ENCODE results near the gene TMEM164. TPM values are rescaled to one million over a fixed set of nuclear protein-coding genes. Genes with fewer than 3 reads are reported as not detected.

Gene TMEM164
- total RNA-seq, 2 donors from 2014 or later = 18.0 to 20.2 TPM

DNA sequence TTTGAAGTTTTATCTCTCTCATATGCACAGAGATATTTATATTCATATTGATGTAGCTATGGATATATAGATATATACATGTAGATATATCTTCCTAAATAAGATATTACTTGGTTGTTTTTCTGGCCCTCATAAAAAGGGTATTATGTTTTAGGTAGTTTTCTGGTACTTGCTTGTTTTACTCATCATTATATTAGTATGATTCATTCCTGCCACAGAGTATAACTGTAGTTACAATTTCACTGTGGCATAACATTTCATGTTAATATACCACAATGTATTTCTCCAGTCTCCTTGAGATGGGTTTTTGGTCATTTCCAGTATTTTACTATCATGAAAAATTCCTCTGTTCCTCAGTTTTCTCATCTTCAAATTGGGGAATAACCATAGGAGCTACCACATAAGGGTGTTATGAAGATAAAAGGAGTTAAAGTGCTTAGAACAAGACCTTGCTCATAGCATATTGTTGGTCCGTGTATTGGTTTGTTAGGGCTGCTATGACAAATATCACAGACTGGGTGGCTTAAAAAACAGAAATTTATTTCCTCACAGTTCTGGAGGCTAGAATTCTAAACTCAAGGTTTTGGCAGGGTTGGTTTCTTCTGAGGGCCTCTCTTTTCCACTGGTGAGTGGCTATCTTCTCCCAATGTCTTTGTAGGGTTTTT lies 129.7 kb downstream of the TMEM164 start:
- Histone ChIP-seq H3K9me3 (no peaks in the 10 kb centered on the region), H3K4me1 (ENCODE audit: control insufficient read depth in 1 of 2, low read depth in 2 of 2) (peaks cover 0 to 8% of the 10 kb centered on the region in 2 donors), H3K27me3 (replicated peaks; ENCODE audit: insufficient read depth) (no peaks in the 10 kb centered on the region), H3K36me3 (no peaks in the 10 kb centered on the region), H3K4me3 (no peak overlapping the region), H3K27ac (no peak overlapping the region)
- ATAC-seq (ENCODE audit: insufficient number of reproducible peaks, low FRiP score, low read depth) (no peak), DNase-seq (ENCODE audit: low spot score) (no peak)
- TF ChIP-seq, protein P1, sequence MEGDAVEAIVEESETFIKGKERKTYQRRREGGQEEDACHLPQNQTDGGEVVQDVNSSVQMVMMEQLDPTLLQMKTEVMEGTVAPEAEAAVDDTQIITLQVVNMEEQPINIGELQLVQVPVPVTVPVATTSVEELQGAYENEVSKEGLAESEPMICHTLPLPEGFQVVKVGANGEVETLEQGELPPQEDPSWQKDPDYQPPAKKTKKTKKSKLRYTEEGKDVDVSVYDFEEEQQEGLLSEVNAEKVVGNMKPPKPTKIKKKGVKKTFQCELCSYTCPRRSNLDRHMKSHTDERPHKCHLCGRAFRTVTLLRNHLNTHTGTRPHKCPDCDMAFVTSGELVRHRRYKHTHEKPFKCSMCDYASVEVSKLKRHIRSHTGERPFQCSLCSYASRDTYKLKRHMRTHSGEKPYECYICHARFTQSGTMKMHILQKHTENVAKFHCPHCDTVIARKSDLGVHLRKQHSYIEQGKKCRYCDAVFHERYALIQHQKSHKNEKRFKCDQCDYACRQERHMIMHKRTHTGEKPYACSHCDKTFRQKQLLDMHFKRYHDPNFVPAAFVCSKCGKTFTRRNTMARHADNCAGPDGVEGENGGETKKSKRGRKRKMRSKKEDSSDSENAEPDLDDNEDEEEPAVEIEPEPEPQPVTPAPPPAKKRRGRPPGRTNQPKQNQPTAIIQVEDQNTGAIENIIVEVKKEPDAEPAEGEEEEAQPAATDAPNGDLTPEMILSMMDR (IDR thresholded peaks at IDR 0.05) = no peak

DNA sequence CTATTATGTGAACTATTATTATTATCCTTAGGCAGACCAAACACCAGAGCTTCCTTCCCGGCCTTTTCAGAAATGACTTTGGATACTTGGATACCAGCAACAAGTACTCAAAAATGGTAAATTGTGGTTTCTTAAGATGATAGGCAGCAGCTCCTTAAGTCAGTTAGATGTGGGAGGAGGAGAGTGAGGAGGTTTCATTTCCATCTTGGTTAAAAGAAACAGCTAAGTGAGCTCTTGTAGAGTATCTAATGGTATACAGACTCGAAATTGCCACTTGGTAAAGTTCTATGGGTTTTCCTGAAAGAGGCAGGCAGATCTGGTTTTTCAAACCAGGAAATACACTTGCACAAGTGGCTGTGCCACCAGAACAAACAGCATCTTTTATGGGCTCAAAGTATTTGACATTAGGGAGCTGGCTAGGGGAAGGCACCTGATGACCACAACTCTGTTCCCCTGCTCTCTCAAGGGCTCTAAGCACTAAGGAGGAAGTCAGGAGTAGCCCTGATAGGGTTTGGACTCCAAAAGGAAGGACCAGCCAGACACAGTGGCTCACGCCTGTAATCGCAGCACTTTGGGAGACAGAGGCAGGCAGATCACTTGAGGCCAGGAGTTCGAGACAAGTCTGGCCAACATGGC lies 130.9 kb downstream of the TMEM164 start:
- ATAC-seq (ENCODE audit: insufficient number of reproducible peaks, low FRiP score, low read depth) (no peak), DNase-seq (ENCODE audit: low spot score) (no peak)

DNA sequence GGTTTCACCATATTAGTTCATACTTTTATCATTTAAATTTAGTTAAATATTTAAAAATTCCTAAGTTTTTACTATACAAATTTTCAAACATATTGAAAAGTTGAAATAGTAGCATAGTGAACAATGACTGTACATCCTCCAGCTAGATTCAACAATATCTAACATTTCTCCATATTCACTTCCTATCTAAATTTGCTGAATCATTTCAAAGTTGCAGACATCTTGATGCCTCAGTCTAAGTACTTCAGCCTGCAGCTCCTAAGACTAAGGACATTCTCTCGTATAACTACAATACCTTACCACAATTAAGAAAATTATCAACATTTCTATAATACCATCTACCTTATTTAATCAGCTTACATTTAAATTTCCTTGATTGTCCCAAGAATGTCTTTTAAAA lies 132.7 kb downstream of the TMEM164 start:
- Histone ChIP-seq H3K27ac (no peak overlapping the region), H3K36me3 (no peaks in the 10 kb centered on the region), H3K9me3 (no peaks in the 10 kb centered on the region), H3K4me1 (ENCODE audit: control insufficient read depth in 1 of 2, low read depth in 2 of 2) (peaks cover 0 to 8% of the 10 kb centered on the region in 2 donors), H3K27me3 (replicated peaks; ENCODE audit: insufficient read depth) (no peaks in the 10 kb centered on the region), H3K4me3 (no peak overlapping the region)
- TF ChIP-seq, protein P1 (IDR thresholded peaks at IDR 0.05) = no peak
- DNase-seq (ENCODE audit: low spot score) = no peak
- no peak for ATAC-seq (ENCODE audit: insufficient number of reproducible peaks, low FRiP score, low read depth)

More for the DNA sequence above, 130.9 kb downstream of the TMEM164 start:
- H3K9me3 ChIP-seq = no peaks in the 10 kb centered on the region
- H3K4me3 ChIP-seq = no peak overlapping the region
- TF ChIP-seq, protein P1 (IDR thresholded peaks at IDR 0.05) = no peak
- H3K27me3 ChIP-seq (replicated peaks; ENCODE audit: insufficient read depth) = no peaks in the 10 kb centered on the region
- no peak overlapping the region for H3K27ac ChIP-seq
- peaks cover 0 to 8% of the 10 kb centered on the region in 2 donors for H3K4me1 ChIP-seq (ENCODE audit: control insufficient read depth in 1 of 2, low read depth in 2 of 2)
- H3K36me3 ChIP-seq = no peaks in the 10 kb centered on the region

DNA sequence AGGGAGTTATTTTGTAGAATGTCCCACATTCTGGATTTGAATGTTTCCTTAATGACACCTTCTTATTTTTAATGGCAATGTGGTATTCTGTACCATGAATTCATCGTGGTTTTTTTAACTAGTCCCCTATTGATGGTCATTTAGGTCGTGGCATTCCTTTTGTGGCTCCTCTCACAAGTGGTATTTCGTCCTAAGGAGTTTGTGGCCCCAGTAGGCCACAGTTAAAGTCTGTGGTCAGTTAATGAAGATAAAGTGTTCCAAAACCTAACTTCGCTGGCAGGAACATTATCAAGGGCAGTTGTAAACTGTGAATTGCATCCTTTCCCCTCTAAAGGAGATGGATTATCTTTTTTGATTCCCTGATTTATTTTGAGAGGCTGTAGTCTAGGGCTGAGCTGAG lies 133.2 kb downstream of the TMEM164 start:
- H3K27me3 ChIP-seq (replicated peaks; ENCODE audit: insufficient read depth) = no peaks in the 10 kb centered on the region

DNA sequence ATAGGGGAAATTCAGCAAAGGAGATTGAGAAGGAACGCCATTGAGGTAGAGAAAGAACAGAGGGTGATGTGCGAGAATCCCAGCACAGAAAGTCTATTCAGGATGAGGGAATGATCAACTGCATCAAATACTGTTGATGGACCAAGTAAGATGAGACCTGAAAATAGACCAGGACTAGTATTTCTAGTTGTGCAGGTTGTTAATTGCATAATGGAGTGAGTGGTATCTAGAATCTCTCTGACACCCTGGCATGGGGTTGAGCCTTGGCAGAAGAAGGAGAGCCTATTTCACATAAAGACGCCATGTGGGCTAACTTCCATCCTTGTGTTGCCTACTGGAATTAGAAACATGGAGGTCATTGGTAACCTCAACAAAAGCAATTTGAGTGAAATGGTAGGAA lies 135.6 kb downstream of the TMEM164 start:
- H3K4me3 ChIP-seq = no peak overlapping the region
- no peaks in the 10 kb centered on the region for H3K9me3 ChIP-seq
- H3K4me1 ChIP-seq (ENCODE audit: control insufficient read depth in 1 of 2, low read depth in 2 of 2) = peaks cover 0 to 12% of the 10 kb centered on the region in 2 donors
- H3K27ac ChIP-seq = no peak overlapping the region
- TF ChIP-seq, protein P1 (IDR thresholded peaks at IDR 0.05) = no peak
- no peak for DNase-seq (ENCODE audit: low spot score)
- ATAC-seq (ENCODE audit: insufficient number of reproducible peaks, low FRiP score, low read depth) = no peak
- no peaks in the 10 kb centered on the region for H3K36me3 ChIP-seq
- no peaks in the 10 kb centered on the region for H3K27me3 ChIP-seq (replicated peaks; ENCODE audit: insufficient read depth)

More for the DNA sequence above, 133.2 kb downstream of the TMEM164 start:
- Histone ChIP-seq H3K9me3 (no peaks in the 10 kb centered on the region), H3K36me3 (no peaks in the 10 kb centered on the region), H3K4me1 (ENCODE audit: control insufficient read depth in 1 of 2, low read depth in 2 of 2) (peaks cover 0 to 3% of the 10 kb centered on the region in 2 donors), H3K4me3 (no peak overlapping the region), H3K27ac (no peak overlapping the region)
- ATAC-seq (ENCODE audit: insufficient number of reproducible peaks, low FRiP score, low read depth) (no peak), DNase-seq (ENCODE audit: low spot score) (no peak)
- TF ChIP-seq, protein P1 (IDR thresholded peaks at IDR 0.05) = no peak

All from thoracic aorta (tissue), 2 donors.